Upper lobe of left lung (tissue), 6 donors: ENCODE results near the gene ZNF496. TPM values are rescaled to one million over a fixed set of nuclear protein-coding genes. Genes with fewer than 3 reads are reported as not detected.
"Not testable (repeated sequence)": the region's sequence is repeated elsewhere in the genome, so short reads cannot be mapped to it uniquely, and the experiment has no call there.

Experiments
- ATAC-seq, 2 donors: fragments of 200-7000 bp; cut with Tn5 transposase; one replicate each; pipeline ENCODE4 v1.9.1; 2022; ENCODE audit warnings: mild to moderate bottlenecking in 2 of 2, moderate library complexity in 2 of 2; ENCODE audit not compliant: low FRiP score in 2 of 2
- DNase-seq, 2 donors: peaks; one replicate each; pipeline ENCODE4 v3.0.0-alpha.2; 2019 to 2020
- H3K27ac ChIP-seq, 4 donors: fragments of 200-600 bp; sonication (generic); one replicate each; pipeline ENCODE4 v1.5.1; 2016 to 2019
- H3K27me3 ChIP-seq, 4 donors: fragments of 200-600 bp; sonication (generic); one replicate each; pipeline ENCODE4 v1.5.1; 2017 to 2019
- H3K36me3 ChIP-seq, 4 donors: fragments of 200-600 bp; sonication (generic); one replicate each; pipeline ENCODE4 v1.5.1; 2016 to 2019
- H3K4me1 ChIP-seq, 4 donors: fragments of 200-600 bp; sonication (generic); one replicate each; pipeline ENCODE4 v1.5.1; 2018 to 2019
- H3K4me3 ChIP-seq, 4 donors: fragments of 200-600 bp; sonication (generic); one replicate each; pipeline ENCODE4 v1.5.1; 2017 to 2019; ENCODE audit warnings: mild to moderate bottlenecking in 2 of 4, moderate library complexity in 1 of 4
- H3K9me3 ChIP-seq, 4 donors: fragments of 200-600 bp; sonication (generic); one replicate each; pipeline ENCODE4 v1.5.1; 2018 to 2019
- CTCF ChIP-seq, 6 experiments: fragments of 450-650 bp in 4 of 6; fragments of 200-600 bp in 2 of 6; sonication (generic) in 2 of 6; IDR thresholded peaks; one replicate each; pipeline ENCODE4 v1.5.1; 2016 to 2019; ENCODE audit warnings: antibody characterized with exemption in 6 of 6
- EP300 ChIP-seq, 4 donors: sonication (generic); formaldehyde crosslinking; IDR thresholded peaks; one replicate each; pipeline ENCODE4 v1.5.1; 2017; ENCODE audit warnings: antibody characterized with exemption in 4 of 4, control low read depth in 2 of 4
- POLR2A ChIP-seq, 4 donors: fragments of 450-650 bp; IDR thresholded peaks; one replicate each; pipeline ENCODE4 v1.5.1; 2016 to 2017; ENCODE audit warnings: antibody characterized with exemption in 4 of 4, mild to moderate bottlenecking in 2 of 4
- POLR2AphosphoS5 ChIP-seq, 2 donors: sonication (generic); formaldehyde crosslinking; IDR thresholded peaks; one replicate each; pipeline ENCODE4 v1.5.1; 2017; ENCODE audit warnings: antibody characterized with exemption in 2 of 2
- WGBS, 2 donors: methylation state at CpG; one replicate each; pipeline ENCODE4 v1.1.5; 2017 to 2018; 5-methylcytosine and 5-hydroxymethylcytosine counted together
- total RNA-seq, 6 donors: library from RNA; depleted of rRNA in 4 of 6; stranded (reverse); fragments of >200 nt in 4 of 6; gene quantifications; one replicate each; pipeline versions ENCODE4 v1.1.0 to v1.2.1, GENCODE V29; 2016 to 2021
- donor health status: DM: no; HTN: no; CAD: no; lungs with moderate emphysema.
- donor health status: DM: no; HTN: yes; CAD: no; lungs with severe emphysema.

ZNF496 gene
- total RNA-seq, 6 donors from 2014 or later = 20.8 to 59.7 (median 27.2) TPM

- Histone ChIP-seq H3K27ac (no peak overlapping the region), H3K4me1 (no peaks in the 10 kb centered on the region), H3K27me3 (no peaks in the 10 kb centered on the region), H3K4me3 (no peak overlapping the region), H3K36me3 (peaks cover 0 to 8% (median 3%) of the 10 kb centered on the region in 4 donors), H3K9me3 (no peaks in the 10 kb centered on the region)
- TF ChIP-seq CTCF (IDR thresholded peaks at IDR 0.05) (no peak), POLR2AphosphoS5 (IDR thresholded peaks at IDR 0.05) (no peak), EP300 (IDR thresholded peaks at IDR 0.05) (no peak), POLR2A (IDR thresholded peaks at IDR 0.05) (no peak)
- DNase-seq = no peak
- 89 to 96% methylated on average over 5 of the region's 5 CpGs for WGBS, 2 donors
- ATAC-seq = no peak
These were observed 37.4 kb downstream of the ZNF496 start for GRCh38 chr1:247294282-247294681.

GRCh38 chr1:247293047-247293446 is 38.6 kb downstream of the ZNF496 start:
- ATAC-seq (no peak), DNase-seq (no peak)
- TF ChIP-seq CTCF (IDR thresholded peaks at IDR 0.05) (no peak), POLR2AphosphoS5 (IDR thresholded peaks at IDR 0.05) (no peak), POLR2A (IDR thresholded peaks at IDR 0.05) (no peak), EP300 (IDR thresholded peaks at IDR 0.05) (no peak)
- Histone ChIP-seq H3K27ac (no peak overlapping the region), H3K9me3 (no peaks in the 10 kb centered on the region), H3K27me3 (no peaks in the 10 kb centered on the region), H3K36me3 (no peaks in the 10 kb centered on the region), H3K4me3 (no peak overlapping the region), H3K4me1 (no peaks in the 10 kb centered on the region)
- WGBS, 2 donors = 73 to 83% methylated on average over 7 of the region's 7 CpGs

- Histone ChIP-seq H3K27me3 (no peaks in the 10 kb centered on the region), H3K4me1 (no peaks in the 10 kb centered on the region), H3K27ac (no peak overlapping the region), H3K9me3 (no peaks in the 10 kb centered on the region), H3K36me3 (no peaks in the 10 kb centered on the region), H3K4me3 (no peak overlapping the region)
- TF ChIP-seq POLR2AphosphoS5 (IDR thresholded peaks at IDR 0.05) (no peak), CTCF (IDR thresholded peaks at IDR 0.05) (no peak), POLR2A (IDR thresholded peaks at IDR 0.05) (no peak), EP300 (IDR thresholded peaks at IDR 0.05) (no peak)
- peak; percentile 15 to 54 for DNase-seq
- ATAC-seq = peak in 1 of 2 donors; percentile 38
- 67 to 68% methylated on average over 15 to 17 of the region's 17 CpGs for WGBS, 2 donors
These were observed 39.7 kb downstream of the ZNF496 start for GRCh38 chr1:247291833-247292561.

- no peak for TF ChIP-seq POLR2A (IDR thresholded peaks at IDR 0.05)
- no peak for TF ChIP-seq CTCF (IDR thresholded peaks at IDR 0.05)
- TF ChIP-seq EP300 (IDR thresholded peaks at IDR 0.05) = no peak
- H3K9me3 ChIP-seq = peaks cover 0 to 7% (median 0%) of the 10 kb centered on the region in 4 donors
- H3K27ac ChIP-seq = no peak overlapping the region
- whole genome bisulfite sequencing, 2 donors = 91 to 97% methylated on average over 8 to 9 of the region's 9 CpGs
- H3K4me3 ChIP-seq = no peak overlapping the region
- no peaks in the 10 kb centered on the region for H3K27me3 ChIP-seq
- no peaks in the 10 kb centered on the region for H3K4me1 ChIP-seq
- DNase-seq = no peak
- ATAC-seq = no peak
- no peaks in the 10 kb centered on the region for H3K36me3 ChIP-seq
These were observed 40.5 kb downstream of the ZNF496 start for GRCh38 chr1:247291161-247291560.

GRCh38 chr1:247290576-247290975 is 41.1 kb downstream of the ZNF496 start:
- 97% methylated on average over 10 to 20 of the region's 20 CpGs for WGBS, 2 donors
- no peaks in the 10 kb centered on the region for H3K36me3 ChIP-seq

GRCh38 chr1:247289274-247289892 is 42.3 kb downstream of the ZNF496 start:
- 91 to 94% methylated on average over 19 of the region's 19 CpGs for WGBS, 2 donors
- H3K36me3 ChIP-seq = not testable (repeated sequence)

More at GRCh38 chr1:247290576-247290975, 41.1 kb downstream of the ZNF496 start:
- no peaks in the 10 kb centered on the region for H3K4me1 ChIP-seq
- H3K27me3 ChIP-seq = no peaks in the 10 kb centered on the region
- ATAC-seq = no peak
- H3K27ac ChIP-seq = no peak overlapping the region
- H3K9me3 ChIP-seq = peaks cover 0 to 9% (median 0%) of the 10 kb centered on the region in 4 donors
- TF ChIP-seq POLR2A (IDR thresholded peaks at IDR 0.05) (no peak), CTCF (IDR thresholded peaks at IDR 0.05) (no peak), EP300 (IDR thresholded peaks at IDR 0.05) (no peak), POLR2AphosphoS5 (IDR thresholded peaks at IDR 0.05) (no peak)
- DNase-seq = no peak
- no peak overlapping the region for H3K4me3 ChIP-seq

More at GRCh38 chr1:247289274-247289892, 42.3 kb downstream of the ZNF496 start:
- DNase-seq, H3K9me3 ChIP-seq, H3K4me1 ChIP-seq, ATAC-seq, H3K4me3 ChIP-seq, H3K27ac ChIP-seq, H3K27me3 ChIP-seq: not testable (repeated sequence)
